Activated CD4-positive, alpha-beta T cell treated with anti-CD3 and anti-CD28 coated beads, Interleukin-2, Interleukin-6, amounts not matched to agents 100 ng/mL and 50 ng/mL, durations not matched to agents 16 hours and 8 hours (primary cell): ENCODE results near the gene SOX14.

Experiments
- DNase-seq: peaks from one replicate; pipeline ENCODE4 v3.0.0-alpha.2; 2020

Gene SOX14

DNA sequence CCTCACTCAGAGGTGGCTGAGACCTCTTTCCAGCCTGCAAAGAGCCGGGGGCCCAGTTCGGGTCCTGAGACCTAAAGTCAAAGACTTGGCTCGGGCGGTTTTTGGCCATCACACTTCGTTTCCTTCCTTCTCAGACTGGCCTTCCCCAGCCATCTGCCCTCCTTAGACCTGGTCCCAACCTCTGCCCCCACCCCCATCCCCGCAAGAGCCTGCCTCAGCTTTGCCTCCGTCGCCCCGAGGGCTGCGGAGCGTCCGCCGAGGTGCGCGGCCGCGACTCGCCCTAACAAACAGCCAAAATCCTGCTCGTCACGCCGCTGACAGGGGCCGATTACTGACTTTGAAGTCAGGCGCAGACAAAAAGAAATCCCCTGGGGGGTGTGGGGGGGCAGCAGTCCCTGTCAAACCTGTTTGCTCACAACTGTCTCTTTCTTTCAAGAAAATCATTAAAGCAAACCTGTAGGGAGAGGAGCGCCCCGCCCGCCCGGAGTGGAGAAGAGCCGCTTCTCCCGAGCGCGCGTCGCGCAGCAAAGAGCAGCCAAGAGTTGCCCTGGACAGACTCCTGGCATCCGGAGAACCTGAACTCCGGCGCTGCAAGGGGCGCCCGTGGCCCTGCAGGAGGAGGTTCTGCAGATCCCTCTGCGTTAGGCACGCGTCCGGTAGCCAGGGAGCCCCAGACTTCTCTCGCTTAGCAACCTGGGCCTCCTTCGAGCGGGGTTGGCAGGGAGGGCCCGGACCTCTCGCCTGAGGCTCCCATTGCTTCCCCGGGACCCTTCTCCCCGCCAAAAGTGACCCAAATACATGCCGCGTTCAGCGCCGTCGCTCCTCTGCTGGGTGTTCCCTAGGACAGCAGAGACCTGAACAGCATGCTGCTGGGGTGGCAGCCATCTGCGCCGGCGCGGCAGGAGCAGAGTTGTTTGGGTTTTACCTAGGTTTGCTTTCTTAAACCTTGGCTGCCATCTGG lies 4.5 kb downstream of the SOX14 start:
- no peak for DNase-seq

- DNase-seq: no peak
Observed at GRCh38 chr3:137769322-137770065, 5.4 kb downstream of the SOX14 start.

GRCh38 chr3:137770066-137770834 lies 6.1 kb downstream of the SOX14 start:
- DNase-seq: no peak

DNA sequence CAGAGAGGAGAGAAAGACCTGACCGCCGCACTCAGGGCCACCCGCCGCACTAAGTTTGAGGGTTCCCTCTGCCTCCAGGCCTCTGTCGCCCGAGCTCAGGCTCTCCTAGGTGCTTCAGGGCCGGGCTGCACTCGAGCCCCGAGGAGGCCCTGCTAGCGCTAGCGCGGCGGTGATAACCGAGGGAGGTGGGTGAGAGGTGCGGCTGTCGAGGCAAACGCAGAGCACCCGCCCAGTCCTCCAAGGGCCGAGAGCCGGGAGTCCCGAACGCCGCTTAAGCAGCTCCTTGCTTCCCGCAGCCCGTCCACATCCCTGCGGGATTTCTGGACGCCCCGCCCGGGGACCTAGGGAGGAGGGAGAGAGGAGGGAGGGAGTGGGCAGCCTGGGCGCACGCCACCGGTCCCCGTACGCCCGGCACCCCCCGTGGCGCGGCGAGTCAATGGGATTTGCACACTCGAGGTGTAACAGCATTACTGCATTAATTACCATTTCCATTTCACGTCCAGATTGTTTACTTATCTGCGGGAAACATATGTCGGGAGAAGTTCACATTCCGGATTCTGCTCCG lies 6.8 kb downstream of the SOX14 start:
- DNase-seq: no peak

GRCh38 chr3:137771401-137772213 lies 7.5 kb downstream of the SOX14 start:
- no peak for DNase-seq

DNA sequence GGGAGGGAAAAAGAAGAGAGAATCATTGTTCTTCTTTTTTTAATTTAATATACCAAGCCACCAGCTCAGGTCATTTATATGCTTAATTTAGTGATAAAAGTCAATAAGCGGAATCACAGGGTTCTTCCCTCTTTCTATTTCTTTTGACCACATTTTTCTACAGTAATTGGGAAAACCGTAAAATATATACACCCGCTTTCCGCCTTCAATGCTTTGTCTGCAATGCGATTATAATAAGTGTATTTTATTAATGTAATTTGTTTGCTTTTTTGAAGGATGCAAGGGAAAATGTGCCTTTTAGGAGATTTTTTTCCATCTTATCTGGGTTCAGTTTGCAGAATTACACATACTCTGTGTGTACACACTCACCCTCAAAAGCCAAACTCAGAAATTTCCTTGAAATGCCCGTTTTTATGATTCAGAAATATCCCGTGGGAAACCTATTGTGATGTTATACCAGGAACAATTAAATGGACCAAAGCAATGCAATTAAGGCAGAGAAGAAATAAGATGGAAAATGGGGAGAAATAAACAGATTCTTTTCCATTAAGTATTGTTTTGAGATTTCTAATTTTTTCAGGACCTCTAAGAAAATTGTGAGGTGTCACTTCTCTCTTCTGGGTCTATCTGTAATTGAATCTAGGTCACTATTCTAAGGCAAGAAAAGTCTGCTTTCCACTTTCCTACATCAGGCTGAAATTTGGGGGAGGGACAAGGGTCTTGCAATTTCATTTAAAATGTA lies 8.3 kb downstream of the SOX14 start:
- DNase-seq: no peak

- no peak for DNase-seq
Observed at GRCh38 chr3:137778941-137779340, 14.8 kb downstream of the SOX14 start.

- DNase-seq: no peak
Observed at GRCh38 chr3:137787529-137787928, 23.4 kb downstream of the SOX14 start.

DNA sequence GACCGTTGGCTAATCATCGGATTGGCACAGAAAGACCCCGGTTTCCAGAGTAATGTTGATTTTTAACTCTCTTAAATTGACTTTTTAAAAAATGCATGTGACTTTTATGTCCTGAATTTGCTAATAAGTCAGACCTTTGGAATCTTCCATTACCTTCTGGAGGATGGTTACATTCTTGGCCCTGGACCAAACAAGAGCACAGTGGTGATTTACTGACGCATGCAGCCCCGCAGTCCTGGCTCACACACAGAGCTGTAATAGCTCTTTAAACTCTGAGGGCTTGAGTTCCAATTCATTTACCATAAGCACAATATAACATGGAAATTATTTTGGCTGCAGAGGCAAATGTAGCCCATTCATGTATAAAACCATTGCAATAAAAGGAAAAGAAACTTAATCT lies 25.1 kb downstream of the SOX14 start:
- no peak for DNase-seq

DNA sequence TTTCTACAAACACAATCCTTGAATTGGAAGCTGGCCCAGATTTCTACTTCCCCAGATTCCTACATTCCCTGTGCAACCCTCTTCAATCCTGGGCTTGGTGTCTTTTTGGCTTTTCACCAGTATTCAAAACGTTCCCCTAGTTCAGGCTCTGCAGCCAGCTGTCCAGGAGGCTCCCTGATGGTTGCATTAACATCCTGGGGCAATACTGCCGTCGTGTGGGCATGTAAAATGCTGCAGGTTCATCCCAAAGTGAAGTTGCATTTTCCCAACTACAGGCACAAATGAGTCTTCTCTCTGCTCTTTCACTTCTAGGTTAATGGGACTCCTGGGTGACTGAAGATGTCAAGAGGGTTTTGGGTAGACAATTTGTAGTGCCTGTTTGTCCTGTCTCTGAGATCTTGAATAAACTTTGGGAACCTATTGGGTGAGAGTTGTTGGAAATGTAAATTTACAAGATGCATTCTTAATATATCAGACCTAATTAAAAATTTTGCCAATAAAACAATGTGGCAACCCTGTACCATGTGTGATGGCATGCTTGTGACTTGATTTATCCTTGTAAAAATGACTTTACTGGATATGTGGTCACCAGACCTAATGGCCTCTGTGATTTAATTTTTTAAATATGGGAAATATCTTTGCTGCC lies 28.6 kb downstream of the SOX14 start:
- peak; percentile 27 for DNase-seq

- no peak for DNase-seq
Observed at GRCh38 chr3:137796993-137797392, 32.9 kb downstream of the SOX14 start.

- no peak for DNase-seq
Observed at GRCh38 chr3:137803215-137803614, 39.1 kb downstream of the SOX14 start.

DNA sequence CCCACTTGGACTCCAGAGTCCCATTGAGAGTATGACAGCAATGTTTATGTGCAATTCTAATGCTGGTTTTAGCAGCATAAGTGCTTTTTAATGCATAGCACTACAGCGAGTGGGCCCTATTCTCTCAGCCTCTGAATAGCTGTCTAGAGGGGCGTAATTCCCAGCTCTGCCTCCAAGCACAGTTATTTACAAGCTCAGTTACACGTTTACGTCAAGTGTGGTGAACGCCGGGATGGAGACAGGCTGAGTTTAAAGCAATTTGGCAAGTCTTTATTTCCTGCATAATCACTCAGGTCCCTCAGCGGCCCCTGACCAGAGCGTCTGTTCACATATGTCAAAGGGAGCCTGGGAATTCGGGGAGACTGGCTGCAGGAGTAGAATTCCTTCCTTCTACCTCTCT lies 43.9 kb downstream of the SOX14 start:
- DNase-seq: no peak

- DNase-seq: no peak
Observed at GRCh38 chr3:137809509-137809908, 45.4 kb downstream of the SOX14 start.

GRCh38 chr3:137812023-137812422 lies 47.9 kb downstream of the SOX14 start:
- DNase-seq: no peak

DNA sequence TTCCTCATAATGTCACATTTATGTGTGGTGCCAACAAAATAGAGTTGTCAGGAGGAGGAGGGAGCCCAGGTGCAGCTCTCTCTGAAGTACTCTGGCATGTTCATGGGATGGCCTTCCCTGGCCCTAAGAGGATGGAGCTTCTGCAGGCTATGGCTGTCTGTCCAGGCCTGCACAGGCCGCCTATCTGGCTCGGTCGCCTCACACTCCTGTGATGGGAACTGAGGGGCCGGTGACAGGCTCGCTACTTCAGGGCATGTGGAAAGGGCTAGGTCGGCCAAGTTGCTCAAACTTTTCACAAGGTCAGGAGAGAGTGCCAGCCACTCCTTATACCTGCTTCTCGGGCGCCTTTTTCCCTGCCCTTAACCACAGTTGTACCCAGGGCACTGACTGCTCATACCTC lies 51.1 kb downstream of the SOX14 start:
- no peak for DNase-seq
